Hematopoietic multipotent progenitor cell treated with erythropoietin and hydrocortisone succinate and interleukin-3 and kit ligand, for 15 days (in vitro differentiated cells): ENCODE results near the gene CTNNBL1.

ENCODE experiments used
- DNase-seq: peaks from one replicate; pipeline ENCODE4 v3.0.0-alpha.2; 2015; ENCODE audit warnings: low spot score

CTNNBL1 gene

GRCh38 chr20:37777012-37777950 lies 83.5 kb downstream of the CTNNBL1 start:
- DNase-seq, result no peak

- no peak for DNase-seq
Observed at GRCh38 chr20:37777988-37778659, 84.3 kb downstream of the CTNNBL1 start.

- no peak for DNase-seq
Observed at GRCh38 chr20:37781626-37782025, 87.8 kb downstream of the CTNNBL1 start.

- DNase-seq, result no peak
Observed at GRCh38 chr20:37786043-37786442, 92.2 kb downstream of the CTNNBL1 start.

DNA sequence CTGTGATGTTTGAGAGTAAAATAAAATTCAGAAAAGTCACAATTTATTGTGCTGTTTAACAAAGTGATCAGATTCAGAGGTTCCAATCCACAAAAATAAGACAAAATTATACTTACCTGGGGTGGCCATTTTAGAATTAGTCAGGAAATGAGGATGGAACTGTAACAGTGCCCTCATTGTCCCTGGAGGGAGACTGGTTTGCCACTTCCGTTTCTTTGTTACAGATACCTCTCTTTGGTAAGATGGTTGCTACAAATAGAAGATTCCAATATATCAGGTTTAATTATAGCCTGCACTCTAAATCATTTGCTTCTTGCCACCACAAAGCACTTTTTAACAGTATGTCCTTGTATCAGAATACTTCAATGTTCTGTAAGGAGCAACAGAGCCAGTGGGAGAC lies 95.6 kb downstream of the CTNNBL1 start:
- DNase-seq, result no peak

- no peak for DNase-seq
Observed at GRCh38 chr20:37790900-37791299, 97.1 kb downstream of the CTNNBL1 start.

DNA sequence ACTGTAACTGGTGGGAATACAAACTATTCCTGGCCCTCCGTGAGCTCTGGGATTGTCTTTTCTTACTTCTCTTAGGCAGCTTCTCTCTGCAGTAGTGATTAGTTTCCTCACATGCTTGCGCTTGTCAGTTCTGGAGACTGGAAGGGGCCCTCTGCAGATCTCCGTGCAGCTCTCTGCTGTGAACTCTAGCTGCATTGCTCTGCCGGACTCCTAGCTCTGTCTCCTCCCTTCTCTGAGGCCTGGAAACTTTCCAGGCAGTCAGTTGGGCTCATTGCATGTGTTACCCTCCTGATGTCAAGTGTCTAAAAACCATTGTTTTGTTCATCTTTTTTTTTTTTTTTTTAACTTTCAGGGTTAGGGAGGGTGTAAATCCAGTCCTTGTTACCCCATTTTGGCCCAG lies 102.3 kb downstream of the CTNNBL1 start:
- DNase-seq, result no peak

GRCh38 chr20:37796733-37797132 lies 102.9 kb downstream of the CTNNBL1 start:
- DNase-seq, result no peak

GRCh38 chr20:37797669-37798175 lies 103.9 kb downstream of the CTNNBL1 start:
- DNase-seq, result no peak

DNA sequence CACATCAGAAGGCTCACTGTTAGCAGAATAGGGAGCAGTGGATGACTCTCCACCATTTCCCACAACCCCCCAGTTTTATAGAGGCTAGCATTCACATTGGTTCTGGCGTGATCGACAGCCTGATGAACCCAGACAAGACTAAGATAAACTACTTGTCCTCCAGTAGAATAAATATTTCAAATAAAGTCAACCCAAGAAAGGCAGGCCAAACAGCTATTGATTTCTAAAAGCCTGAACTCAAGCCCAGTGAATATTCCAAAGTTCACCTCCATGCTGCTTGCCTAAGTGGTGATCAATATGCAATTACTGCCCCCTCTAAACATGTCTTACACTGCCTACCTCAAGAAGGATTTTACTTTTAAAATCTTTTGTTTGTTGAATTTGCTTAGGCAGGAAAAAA lies 104.5 kb downstream of the CTNNBL1 start:
- no peak for DNase-seq

- DNase-seq, result no peak
Observed at GRCh38 chr20:37800618-37801017, 106.8 kb downstream of the CTNNBL1 start.

GRCh38 chr20:37801921-37802320 lies 108.1 kb downstream of the CTNNBL1 start:
- no peak for DNase-seq

- no peak for DNase-seq
Observed at GRCh38 chr20:37803438-37804307, 109.8 kb downstream of the CTNNBL1 start.

DNA sequence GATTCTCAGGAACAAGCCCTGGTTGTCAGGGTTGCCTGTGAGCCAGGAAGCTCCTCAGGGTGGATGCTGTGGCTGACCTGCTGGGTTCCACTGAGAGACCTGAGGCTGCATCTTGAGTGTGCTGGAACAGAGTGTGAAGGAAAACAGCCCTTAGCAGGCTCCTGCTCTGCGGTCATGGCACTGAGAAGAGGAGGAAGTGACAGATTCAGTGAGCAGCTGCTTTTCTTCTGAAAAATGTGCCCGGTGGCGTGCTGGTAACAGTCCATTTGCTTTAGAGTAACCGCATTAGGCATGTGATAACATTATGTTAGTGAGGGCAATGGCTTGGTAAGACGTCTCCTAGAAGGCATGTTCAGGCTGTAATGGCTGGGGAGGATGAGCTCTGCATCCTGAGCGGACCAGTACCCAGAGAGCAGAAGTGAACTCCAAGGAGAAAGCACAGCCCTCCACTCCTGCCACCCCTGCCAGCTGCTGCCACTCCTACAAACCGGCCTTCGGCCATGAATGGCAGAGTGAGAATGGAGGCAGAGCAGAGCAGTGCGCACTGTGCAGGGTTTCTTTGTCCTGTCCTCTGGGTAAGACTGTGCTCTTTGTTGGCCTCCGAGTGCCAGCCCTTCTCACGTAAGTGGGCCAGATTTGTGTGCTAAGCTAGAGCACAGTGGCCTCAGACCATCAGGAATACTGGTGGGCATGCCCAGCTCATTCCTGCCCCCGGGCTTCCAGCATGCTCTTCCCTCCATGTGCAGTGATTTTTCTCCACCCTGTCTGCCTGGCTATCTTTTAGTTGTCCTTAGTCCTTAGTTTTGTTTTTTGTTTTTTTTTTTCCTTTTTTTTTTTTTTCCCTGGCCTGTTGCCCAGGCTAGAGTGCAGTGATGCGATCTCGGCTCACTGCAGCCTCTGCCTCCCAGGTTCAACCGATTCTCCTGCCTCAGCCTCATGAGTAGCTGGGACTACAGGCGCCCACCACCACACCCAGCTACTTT lies 111.0 kb downstream of the CTNNBL1 start:
- no peak for DNase-seq

- no peak for DNase-seq
Observed at GRCh38 chr20:37807471-37808232, 113.8 kb downstream of the CTNNBL1 start.

DNA sequence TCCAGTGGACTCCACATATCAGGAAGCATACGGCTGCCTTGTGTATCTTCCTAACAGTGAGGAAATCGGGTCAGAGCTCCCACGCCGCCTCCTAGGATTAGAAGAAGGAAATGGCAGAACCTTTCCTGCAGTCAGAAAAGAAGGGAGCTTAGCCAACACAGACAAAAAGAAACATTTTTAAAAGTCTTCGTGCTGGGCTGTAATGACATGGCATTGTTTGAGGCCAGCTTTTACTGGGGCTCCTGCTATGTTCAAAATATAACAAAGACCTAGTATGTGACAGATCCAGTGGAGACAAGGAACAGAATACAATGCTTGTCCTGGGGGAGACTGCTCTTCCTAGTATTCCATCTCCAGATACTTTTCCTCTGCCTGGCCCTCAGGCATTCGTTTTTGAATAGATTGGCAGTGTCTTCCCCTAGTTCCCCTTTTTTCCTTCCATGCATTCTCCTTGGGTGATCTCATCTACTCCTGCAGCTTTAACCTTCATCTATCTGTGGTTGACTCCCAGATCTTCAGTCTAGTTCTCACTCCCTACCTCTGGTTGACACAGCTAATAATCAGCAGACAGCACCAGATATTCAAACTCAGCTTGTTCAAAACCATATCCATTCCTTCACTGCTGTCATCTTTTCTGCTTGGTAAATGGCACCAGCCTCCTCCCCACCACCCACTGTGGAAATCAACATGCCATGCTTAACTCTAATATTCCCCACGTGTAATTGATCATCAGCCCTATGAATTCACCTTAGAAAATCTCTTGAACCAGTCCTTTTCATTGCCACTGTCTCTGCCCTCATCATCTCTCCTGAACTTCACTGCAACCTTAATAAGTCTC lies 114.6 kb downstream of the CTNNBL1 start:
- no peak for DNase-seq

- DNase-seq, result no peak
Observed at GRCh38 chr20:37810027-37810426, 116.2 kb downstream of the CTNNBL1 start.

DNA sequence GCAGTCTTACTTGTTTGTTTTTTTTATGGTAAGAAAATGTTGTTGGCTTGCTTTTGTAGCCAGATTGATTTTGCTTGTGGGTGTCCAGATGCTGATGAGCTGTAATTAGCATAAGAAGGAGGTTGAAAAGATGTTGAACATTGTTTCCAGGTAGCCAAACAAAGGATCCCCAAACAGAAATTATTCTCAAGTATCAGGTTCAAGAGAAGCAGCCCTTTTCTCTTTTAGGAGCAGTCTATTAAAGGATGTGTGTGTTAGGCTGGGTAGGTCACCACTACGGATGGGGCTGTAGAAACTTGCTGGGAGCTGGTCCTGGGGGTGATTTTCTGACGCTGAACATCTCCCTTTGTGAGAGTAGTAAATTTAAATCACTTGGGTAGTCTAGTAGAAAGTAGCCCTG lies 122.2 kb downstream of the CTNNBL1 start:
- DNase-seq, result no peak

- no peak for DNase-seq
Observed at GRCh38 chr20:37816726-37817125, 122.9 kb downstream of the CTNNBL1 start.
